Measurements from ENCODE around the gene NR3C2.
A peak's percentile ranks its signal among the peaks of the same experiment; 100 is the strongest.

Gene NR3C2

DNA sequence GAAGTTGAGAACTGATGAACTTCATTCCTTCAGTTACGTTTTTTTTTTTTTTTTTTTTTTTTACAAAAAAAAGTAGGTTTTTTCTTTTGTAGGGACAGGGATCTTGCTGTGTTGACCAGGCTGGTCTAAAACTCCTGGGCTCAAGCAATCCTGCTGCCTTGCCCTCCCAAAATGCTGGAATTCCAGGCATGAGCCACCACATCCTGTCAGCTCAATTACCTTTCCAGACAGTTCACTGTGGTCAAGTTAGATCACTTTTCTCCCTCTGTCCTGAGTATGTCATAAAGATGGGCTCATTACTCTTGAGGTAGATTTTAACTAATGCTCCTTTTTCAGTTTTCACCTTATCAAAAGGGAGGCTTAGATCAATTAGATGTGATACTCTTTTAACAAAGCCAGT is 10.8 kb upstream of the NR3C2 start:
- TF ChIP-seq, protein P1, sequence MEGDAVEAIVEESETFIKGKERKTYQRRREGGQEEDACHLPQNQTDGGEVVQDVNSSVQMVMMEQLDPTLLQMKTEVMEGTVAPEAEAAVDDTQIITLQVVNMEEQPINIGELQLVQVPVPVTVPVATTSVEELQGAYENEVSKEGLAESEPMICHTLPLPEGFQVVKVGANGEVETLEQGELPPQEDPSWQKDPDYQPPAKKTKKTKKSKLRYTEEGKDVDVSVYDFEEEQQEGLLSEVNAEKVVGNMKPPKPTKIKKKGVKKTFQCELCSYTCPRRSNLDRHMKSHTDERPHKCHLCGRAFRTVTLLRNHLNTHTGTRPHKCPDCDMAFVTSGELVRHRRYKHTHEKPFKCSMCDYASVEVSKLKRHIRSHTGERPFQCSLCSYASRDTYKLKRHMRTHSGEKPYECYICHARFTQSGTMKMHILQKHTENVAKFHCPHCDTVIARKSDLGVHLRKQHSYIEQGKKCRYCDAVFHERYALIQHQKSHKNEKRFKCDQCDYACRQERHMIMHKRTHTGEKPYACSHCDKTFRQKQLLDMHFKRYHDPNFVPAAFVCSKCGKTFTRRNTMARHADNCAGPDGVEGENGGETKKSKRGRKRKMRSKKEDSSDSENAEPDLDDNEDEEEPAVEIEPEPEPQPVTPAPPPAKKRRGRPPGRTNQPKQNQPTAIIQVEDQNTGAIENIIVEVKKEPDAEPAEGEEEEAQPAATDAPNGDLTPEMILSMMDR (IDR thresholded peaks at IDR 0.05): no peak
- no peak for TF ChIP-seq ZFX (IDR thresholded peaks at IDR 0.05; ENCODE audit: borderline replicate concordance)
- no peak overlapping the region for H3K27ac ChIP-seq

DNA sequence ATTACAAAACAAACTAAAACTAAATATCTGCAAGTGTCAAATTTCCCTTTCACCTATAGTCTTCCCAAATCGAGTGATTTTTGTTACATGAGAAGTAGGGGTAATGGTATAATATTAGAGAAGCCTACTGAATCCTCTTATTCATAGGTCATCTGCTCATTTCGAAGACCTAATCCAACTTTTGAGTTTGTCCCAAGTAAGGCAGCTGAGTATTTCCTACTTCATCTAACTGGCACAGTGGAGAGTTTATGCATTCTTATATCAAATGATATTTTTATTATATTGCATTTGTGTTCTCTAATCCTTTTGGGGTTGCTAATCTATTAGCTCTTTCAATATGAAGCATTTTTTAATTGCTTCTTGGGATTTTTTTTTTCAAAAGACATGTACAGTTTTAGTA is 7.7 kb upstream of the NR3C2 start:
- no peak overlapping the region for H3K27ac ChIP-seq
- TF ChIP-seq, protein P1 (IDR thresholded peaks at IDR 0.05): no peak
- TF ChIP-seq ZFX (IDR thresholded peaks at IDR 0.05; ENCODE audit: borderline replicate concordance): no peak

DNA sequence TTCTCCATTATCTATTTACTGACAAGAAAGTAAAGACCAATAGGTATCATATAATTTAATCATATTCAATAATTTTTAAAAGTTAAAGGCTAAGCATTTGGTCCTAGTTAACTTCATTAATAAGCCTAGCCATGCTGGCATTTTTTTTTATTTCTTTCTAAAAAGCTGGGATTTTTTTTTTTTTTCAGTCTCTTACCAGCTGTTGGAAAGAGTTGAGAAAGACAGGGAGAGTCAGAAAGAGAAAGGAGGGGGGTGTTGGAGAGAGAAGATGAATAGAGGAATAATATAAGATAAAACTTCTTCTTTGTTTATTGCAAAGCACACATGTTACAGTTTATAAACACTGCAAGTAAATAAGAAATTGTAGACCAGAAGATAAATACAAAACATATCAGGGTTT is 5.9 kb upstream of the NR3C2 start:
- no peak for TF ChIP-seq ZFX (IDR thresholded peaks at IDR 0.05; ENCODE audit: borderline replicate concordance)
- TF ChIP-seq, protein P1 (IDR thresholded peaks at IDR 0.05): no peak
- H3K27ac ChIP-seq: peak overlapping the region; percentile 29; the same call in 1 of the 2 replicates

DNA sequence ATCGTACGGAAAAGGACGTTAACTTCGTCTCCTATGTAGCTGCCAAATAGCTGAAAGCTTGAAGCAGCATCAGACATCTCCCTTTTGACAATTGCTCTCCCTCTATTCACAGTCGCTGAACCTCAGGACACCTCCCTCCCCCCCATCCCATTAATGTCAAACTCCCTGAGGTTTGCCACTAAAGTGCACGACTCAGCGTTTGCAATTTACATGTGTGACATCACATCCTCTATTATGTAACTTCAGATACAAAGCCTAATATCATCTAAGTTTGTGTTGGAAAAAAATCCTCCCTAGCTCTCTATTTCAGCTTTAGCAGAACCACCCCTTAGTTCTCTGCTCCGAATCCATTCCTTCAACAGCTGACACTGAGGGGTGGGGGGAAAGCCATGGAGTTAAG is 5.5 kb upstream of the NR3C2 start:
- TF ChIP-seq, protein P1 (IDR thresholded peaks at IDR 0.05): no peak
- no peak for TF ChIP-seq ZFX (IDR thresholded peaks at IDR 0.05; ENCODE audit: borderline replicate concordance)
- H3K27ac ChIP-seq: peak overlapping the region; percentile 29; the same call in 1 of the 2 replicates

DNA sequence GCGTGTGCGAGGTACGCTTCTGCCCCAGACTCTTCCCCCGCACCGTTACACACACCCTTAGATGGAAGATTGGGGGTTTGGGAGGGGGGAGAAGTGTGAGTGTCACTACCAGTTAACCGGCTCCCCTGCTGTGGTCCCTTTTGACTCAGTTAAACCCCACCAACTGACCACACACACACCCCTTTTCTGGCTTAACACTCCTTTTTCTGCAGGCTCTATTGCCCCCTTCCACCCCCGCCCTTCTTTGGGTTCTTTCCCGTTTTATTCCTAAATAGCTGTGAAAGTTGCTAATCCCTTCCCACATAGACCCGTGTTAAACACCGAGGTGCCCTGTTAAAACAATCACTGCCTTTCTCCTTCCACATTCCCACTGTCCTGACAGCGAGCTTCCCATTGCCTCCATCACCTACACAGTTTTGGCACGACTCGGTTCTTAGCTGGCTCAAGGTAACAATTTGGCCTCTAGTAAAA is 3.7 kb upstream of the NR3C2 start:
- TF ChIP-seq ZFX (IDR thresholded peaks at IDR 0.05; ENCODE audit: borderline replicate concordance): no peak
- TF ChIP-seq, protein P1 (IDR thresholded peaks at IDR 0.05): no peak
- H3K27ac ChIP-seq: peak overlapping the region; percentile 74

DNA sequence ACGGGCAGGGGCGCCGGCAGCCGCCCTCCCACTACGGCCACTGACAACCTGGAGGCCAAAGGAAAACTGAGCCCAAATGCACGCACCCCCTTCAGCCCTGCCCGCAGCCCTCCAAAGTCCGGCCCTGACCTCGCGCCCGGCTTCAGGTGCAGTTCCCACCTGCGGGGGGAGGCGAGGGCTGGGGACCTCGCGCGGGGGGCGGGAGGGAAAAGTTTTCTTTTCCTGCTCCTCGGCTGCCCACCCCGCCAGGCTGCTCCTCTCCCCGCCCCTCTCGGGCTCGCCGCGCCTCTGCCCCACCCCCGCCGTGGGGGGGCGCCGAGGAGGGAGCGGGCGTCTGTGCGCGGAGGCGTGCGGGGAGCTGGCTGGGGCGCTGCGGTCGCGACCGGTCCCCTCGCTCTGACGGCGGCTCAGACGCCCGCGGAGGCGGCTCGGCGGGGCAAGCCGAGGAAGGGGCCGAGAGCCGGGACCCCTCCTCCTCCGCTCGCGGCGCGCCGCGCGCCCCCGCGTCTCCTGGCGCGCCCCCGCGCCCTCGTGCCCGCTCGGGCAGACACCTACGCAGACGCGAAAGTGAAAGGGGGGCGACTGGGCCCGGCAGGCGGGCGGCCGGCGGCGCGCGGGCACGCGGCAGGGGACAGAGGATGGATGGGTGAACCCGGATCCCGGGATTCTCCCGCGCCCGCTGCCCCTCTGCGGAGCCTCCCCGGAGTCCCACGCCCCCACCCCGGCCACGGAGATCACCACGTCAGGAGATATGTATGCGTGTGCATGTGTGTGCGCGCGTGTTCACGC is 3.1 kb upstream of the NR3C2 start:
- no peak for TF ChIP-seq ZFX (IDR thresholded peaks at IDR 0.05; ENCODE audit: borderline replicate concordance)
- TF ChIP-seq, protein P1 (IDR thresholded peaks at IDR 0.05): no peak
- peak overlapping the region; percentile 74 for H3K27ac ChIP-seq
